Erythroblast (primary cell): ENCODE measurements around the gene GALNT18.

Experiments used
- GATA1 ChIP-seq: IDR thresholded peaks from 2 replicates; pipeline ENCODE4 v1.6.1; 2011; ENCODE audit warnings: low read depth, mild to moderate bottlenecking, control low read depth, low read length, moderate library complexity
- POLR2A ChIP-seq: IDR thresholded peaks from 2 replicates; pipeline ENCODE4 v1.6.1; 2011; ENCODE audit warnings: mild to moderate bottlenecking, low read length

DNA sequence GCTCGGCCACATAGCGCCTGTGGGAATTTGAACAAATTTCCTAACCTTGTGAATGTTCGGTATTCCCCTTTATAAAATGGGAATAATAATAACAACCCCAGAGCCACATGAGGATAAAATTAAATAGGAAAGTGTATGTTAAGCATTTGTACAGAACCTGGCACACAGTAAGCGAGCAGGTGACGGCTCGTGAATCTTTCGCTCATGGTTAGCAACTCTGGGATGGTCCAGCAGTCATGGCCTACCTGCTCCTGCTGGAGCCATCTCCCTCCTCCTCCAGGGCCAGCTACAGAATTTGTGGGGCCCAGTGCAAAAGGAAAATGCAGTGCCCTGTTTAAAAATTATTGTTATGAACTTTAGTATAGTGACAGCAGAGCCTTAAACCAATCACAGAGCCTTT is 180.3 kb downstream of the GALNT18 start:
- no peak for TF ChIP-seq POLR2A
- TF ChIP-seq GATA1 = no peak
